WTC11 (cell line): ENCODE data around the gene SYNE4. TPM values are rescaled to one million over a fixed set of nuclear protein-coding genes. Genes with fewer than 3 reads are reported as not detected.

Experiments used
- ATAC-seq: fragments of 200-7000 bp; cut with Tn5 transposase; 2 replicates; pipeline ENCODE4 v1.10.0; 2021; ENCODE audit warnings: mild to moderate bottlenecking, moderate library complexity
- CTCF ChIA-PET: fragments of 300-600 bp; sonication (Branson Sonifier 250); formaldehyde crosslinking; loops from one replicate; lab custom pipeline; 2021; ENCODE audit warnings: antibody characterized with exemption; lab: Charles Lee
- POLR2A ChIA-PET: fragments of 350-600 bp; sonication (Branson Sonifier 250); formaldehyde crosslinking; loops from one replicate; lab custom pipeline; 2021; ENCODE audit warnings: antibody characterized with exemption; lab: Charles Lee
- DNase-seq: peaks from one replicate; pipeline ENCODE4 v3.0.0; 2021; ENCODE audit warnings: low spot score
- H3K27ac Mint-ChIP-seq: 2 replicates; pipeline ENCODE4 v1.8.0; 2021; ENCODE audit warnings: mixed read lengths
- H3K27me3 Mint-ChIP-seq: 2 replicates; pipeline ENCODE4 v1.8.0; 2021; ENCODE audit warnings: low read depth, mild to moderate bottlenecking, moderate library complexity, mixed read lengths
- H3K36me3 Mint-ChIP-seq: 2 replicates; pipeline ENCODE4 v1.8.0; 2021; ENCODE audit warnings: mixed read lengths
- H3K4me1 Mint-ChIP-seq: 2 replicates; pipeline ENCODE4 v1.8.0; 2022; ENCODE audit warnings: mixed read lengths
- H3K4me3 Mint-ChIP-seq: 2 replicates; pipeline ENCODE4 v1.8.0; 2021; ENCODE audit warnings: mild to moderate bottlenecking, moderate library complexity, mixed read lengths
- H3K9me3 Mint-ChIP-seq: 2 replicates; pipeline ENCODE4 v1.8.0; 2021; ENCODE audit warnings: mixed read lengths
- CBFB ChIP-seq: sonication (generic); formaldehyde crosslinking; IDR thresholded peaks from 2 replicates; pipeline ENCODE4 v1.8.1; 2022; ENCODE audit warnings: mild to moderate bottlenecking, low read depth, missing genetic modification reagents
- ETV6 ChIP-seq: sonication (generic); formaldehyde crosslinking; IDR thresholded peaks from 2 replicates; pipeline ENCODE4 v1.8.1; 2022; ENCODE audit warnings: mild to moderate bottlenecking, missing genetic modification reagents
- FOXK1 ChIP-seq: sonication (generic); formaldehyde crosslinking; IDR thresholded peaks from 2 replicates; pipeline ENCODE4 v1.8.0; 2022; ENCODE audit warnings: mild to moderate bottlenecking, moderate library complexity, missing genetic modification reagents
- FOXP1 ChIP-seq: sonication (generic); formaldehyde crosslinking; IDR thresholded peaks from 2 replicates; pipeline ENCODE4 v1.8.0; 2022; ENCODE audit warnings: missing genetic modification reagents, mild to moderate bottlenecking, moderate library complexity, borderline replicate concordance
- OVOL2 ChIP-seq: fragments of 250-450 bp; sonication (Bioruptor Pico); IDR thresholded peaks from 2 replicates; pipeline ENCODE4 v1.9.0; 2021; ENCODE audit warnings: mild to moderate bottlenecking, borderline replicate concordance
- SOX15 ChIP-seq: fragments of 250-450 bp; sonication (Bioruptor Pico); IDR thresholded peaks from 2 replicates; pipeline ENCODE4 v1.9.0; 2021; ENCODE audit warnings: mild to moderate bottlenecking
- SP1 ChIP-seq: sonication (generic); formaldehyde crosslinking; conservative IDR thresholded peaks from 2 replicates; pipeline ENCODE4 v1.8.1; 2022; ENCODE audit warnings: missing genetic modification reagents
- TP53 ChIP-seq: sonication (generic); formaldehyde crosslinking; IDR thresholded peaks from 2 replicates; pipeline ENCODE4 v1.8.1; 2023; ENCODE audit warnings: mild to moderate bottlenecking, missing genetic modification reagents
- ZNF121 ChIP-seq: sonication (generic); formaldehyde crosslinking; IDR thresholded peaks from 2 replicates; pipeline ENCODE4 v1.8.0; 2023; ENCODE audit warnings: missing genetic modification reagents
- ZNF671 ChIP-seq: fragments of 250-450 bp; sonication (Bioruptor Pico); IDR thresholded peaks from 2 replicates; pipeline ENCODE4 v1.8.0; 2021; ENCODE audit warnings: mild to moderate bottlenecking
- total RNA-seq: library from RNA; stranded (reverse); gene quantifications from 3 replicates; pipeline ENCODE4 v1.2.3, GENCODE V29; 2021
- TF ChIP-seq, protein P1 (sequence below): fragments of 250-450 bp; sonication (Bioruptor Pico); conservative IDR thresholded peaks from 2 replicates; pipeline ENCODE4 v1.9.0; 2021; ENCODE audit warnings: mild to moderate bottlenecking
- TF ChIP-seq, protein P2 (sequence below): sonication (generic); formaldehyde crosslinking; IDR thresholded peaks from 2 replicates; pipeline ENCODE4 v1.8.1; 2023; ENCODE audit warnings: mild to moderate bottlenecking, moderate library complexity, missing genetic modification reagents
- TF ChIP-seq, protein P3 (sequence below): sonication (generic); formaldehyde crosslinking; IDR thresholded peaks from 2 replicates; pipeline ENCODE4 v1.8.0; 2023; ENCODE audit warnings: mild to moderate bottlenecking, missing genetic modification reagents
- TF ChIP-seq, protein P4 (sequence below): sonication (generic); formaldehyde crosslinking; IDR thresholded peaks from 2 replicates; pipeline ENCODE4 v1.8.0; 2023; ENCODE audit warnings: missing genetic modification reagents
- TF ChIP-seq, protein P5 (sequence below): sonication (generic); formaldehyde crosslinking; IDR thresholded peaks from 2 replicates; pipeline ENCODE4 v1.8.0; 2022; ENCODE audit warnings: mild to moderate bottlenecking, missing genetic modification reagents
- TF ChIP-seq, protein P6 (sequence below): sonication (generic); formaldehyde crosslinking; IDR thresholded peaks from 2 replicates; pipeline ENCODE4 v1.8.1; 2022; ENCODE audit warnings: mild to moderate bottlenecking, moderate library complexity, missing genetic modification reagents
- TF ChIP-seq, protein P7 (sequence below): fragments of 250-450 bp; sonication (Bioruptor Pico); IDR thresholded peaks from 2 replicates; pipeline ENCODE4 v1.9.0; 2021; ENCODE audit warnings: mild to moderate bottlenecking

SYNE4 gene
- total RNA-seq, 1 experiment from 2014 or later: 17.6 TPM

DNA sequence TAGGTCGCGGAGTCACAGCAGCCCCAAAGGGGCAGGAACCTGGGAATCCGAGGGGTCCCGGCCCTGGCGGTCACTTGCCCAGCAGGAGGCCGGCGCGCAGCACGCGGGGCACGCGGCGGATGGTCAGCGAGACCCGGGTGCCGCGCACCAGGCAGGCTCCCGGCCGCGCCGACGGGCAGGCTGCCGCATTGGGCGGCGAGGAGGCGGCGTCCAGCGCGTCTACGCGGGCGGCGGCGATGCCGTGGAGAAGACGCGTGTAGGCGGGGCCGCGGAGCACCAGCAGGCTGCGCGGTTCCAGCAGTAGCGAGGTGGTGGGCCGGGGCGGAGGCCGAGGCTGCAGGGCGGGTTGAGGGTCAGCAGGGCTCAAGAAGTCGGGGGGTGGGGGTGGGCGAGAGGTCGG lies 607 bp upstream of the SYNE4 start:
- no peak for TF ChIP-seq SOX15 (CRISPR knock-in tag)
- TF ChIP-seq FOXP1: peak; percentile 66
- TF ChIP-seq OVOL2: no peak
- TF ChIP-seq, protein P1, sequence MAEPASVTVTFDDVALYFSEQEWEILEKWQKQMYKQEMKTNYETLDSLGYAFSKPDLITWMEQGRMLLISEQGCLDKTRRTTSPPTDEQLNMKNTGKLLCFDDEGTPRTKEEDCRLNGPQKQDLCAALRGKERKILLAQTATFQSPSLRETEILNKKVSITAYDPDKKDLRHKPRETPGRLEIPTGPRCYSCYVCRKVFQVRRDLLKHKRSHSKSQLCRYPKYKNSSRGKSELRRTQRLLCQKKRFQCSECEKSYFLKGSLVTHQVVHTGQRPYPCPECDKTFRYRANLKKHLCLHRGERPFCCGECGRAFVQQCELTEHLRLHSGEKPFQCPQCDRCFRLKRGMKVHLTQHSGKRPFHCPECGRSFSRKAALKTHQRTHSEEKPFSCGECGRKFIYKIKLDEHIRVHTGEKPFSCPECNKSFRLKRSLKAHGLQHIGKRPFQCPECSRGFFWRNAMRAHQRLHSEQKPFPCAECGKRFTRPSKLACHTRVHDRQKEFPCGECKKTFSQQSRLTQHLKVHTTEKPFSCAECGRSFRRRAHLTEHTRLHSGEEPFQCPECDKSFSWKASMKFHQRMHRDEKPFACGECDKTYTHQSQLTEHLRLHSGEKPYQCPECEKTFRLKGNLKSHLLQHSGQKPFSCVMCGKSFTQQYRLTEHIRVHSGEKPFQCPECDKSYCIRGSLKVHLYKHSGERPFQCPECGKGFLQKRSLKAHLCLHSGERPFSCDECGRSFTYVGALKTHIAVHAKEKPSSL (CRISPR knock-in tag): no peak
- no peak for TF ChIP-seq ZNF121 (CRISPR knock-in tag)
- TF ChIP-seq, protein P2, sequence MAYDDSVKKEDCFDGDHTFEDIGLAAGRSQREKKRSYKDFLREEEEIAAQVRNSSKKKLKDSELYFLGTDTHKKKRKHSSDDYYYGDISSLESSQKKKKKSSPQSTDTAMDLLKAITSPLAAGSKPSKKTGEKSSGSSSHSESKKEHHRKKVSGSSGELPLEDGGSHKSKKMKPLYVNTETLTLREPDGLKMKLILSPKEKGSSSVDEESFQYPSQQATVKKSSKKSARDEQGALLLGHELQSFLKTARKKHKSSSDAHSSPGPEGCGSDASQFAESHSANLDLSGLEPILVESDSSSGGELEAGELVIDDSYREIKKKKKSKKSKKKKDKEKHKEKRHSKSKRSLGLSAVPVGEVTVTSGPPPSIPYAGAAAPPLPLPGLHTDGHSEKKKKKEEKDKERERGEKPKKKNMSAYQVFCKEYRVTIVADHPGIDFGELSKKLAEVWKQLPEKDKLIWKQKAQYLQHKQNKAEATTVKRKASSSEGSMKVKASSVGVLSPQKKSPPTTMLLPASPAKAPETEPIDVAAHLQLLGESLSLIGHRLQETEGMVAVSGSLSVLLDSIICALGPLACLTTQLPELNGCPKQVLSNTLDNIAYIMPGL (CRISPR knock-in tag): peak; percentile 63; the same call in 1 of the 2 replicates
- TF ChIP-seq, protein P3, sequence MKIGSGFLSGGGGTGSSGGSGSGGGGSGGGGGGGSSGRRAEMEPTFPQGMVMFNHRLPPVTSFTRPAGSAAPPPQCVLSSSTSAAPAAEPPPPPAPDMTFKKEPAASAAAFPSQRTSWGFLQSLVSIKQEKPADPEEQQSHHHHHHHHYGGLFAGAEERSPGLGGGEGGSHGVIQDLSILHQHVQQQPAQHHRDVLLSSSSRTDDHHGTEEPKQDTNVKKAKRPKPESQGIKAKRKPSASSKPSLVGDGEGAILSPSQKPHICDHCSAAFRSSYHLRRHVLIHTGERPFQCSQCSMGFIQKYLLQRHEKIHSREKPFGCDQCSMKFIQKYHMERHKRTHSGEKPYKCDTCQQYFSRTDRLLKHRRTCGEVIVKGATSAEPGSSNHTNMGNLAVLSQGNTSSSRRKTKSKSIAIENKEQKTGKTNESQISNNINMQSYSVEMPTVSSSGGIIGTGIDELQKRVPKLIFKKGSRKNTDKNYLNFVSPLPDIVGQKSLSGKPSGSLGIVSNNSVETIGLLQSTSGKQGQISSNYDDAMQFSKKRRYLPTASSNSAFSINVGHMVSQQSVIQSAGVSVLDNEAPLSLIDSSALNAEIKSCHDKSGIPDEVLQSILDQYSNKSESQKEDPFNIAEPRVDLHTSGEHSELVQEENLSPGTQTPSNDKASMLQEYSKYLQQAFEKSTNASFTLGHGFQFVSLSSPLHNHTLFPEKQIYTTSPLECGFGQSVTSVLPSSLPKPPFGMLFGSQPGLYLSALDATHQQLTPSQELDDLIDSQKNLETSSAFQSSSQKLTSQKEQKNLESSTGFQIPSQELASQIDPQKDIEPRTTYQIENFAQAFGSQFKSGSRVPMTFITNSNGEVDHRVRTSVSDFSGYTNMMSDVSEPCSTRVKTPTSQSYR (CRISPR knock-in tag): no peak
- TF ChIP-seq SP1 (CRISPR knock-in tag): peak; percentile 42; the same call in 1 of the 2 replicates
- peak; percentile 68; the same call in 1 of the 2 replicates for TF ChIP-seq ETV6 (CRISPR knock-in tag)
- TF ChIP-seq, protein P4, sequence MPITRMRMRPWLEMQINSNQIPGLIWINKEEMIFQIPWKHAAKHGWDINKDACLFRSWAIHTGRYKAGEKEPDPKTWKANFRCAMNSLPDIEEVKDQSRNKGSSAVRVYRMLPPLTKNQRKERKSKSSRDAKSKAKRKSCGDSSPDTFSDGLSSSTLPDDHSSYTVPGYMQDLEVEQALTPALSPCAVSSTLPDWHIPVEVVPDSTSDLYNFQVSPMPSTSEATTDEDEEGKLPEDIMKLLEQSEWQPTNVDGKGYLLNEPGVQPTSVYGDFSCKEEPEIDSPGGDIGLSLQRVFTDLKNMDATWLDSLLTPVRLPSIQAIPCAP: peak; percentile 41; the same call in 1 of the 2 replicates
- TF ChIP-seq, protein P5, sequence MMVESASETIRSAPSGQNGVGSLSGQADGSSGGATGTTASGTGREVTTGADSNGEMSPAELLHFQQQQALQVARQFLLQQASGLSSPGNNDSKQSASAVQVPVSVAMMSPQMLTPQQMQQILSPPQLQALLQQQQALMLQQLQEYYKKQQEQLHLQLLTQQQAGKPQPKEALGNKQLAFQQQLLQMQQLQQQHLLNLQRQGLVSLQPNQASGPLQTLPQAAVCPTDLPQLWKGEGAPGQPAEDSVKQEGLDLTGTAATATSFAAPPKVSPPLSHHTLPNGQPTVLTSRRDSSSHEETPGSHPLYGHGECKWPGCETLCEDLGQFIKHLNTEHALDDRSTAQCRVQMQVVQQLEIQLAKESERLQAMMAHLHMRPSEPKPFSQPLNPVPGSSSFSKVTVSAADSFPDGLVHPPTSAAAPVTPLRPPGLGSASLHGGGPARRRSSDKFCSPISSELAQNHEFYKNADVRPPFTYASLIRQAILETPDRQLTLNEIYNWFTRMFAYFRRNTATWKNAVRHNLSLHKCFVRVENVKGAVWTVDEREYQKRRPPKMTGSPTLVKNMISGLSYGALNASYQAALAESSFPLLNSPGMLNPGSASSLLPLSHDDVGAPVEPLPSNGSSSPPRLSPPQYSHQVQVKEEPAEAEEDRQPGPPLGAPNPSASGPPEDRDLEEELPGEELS: peak; percentile 32; the same call in 1 of the 2 replicates
- TF ChIP-seq, protein P6, sequence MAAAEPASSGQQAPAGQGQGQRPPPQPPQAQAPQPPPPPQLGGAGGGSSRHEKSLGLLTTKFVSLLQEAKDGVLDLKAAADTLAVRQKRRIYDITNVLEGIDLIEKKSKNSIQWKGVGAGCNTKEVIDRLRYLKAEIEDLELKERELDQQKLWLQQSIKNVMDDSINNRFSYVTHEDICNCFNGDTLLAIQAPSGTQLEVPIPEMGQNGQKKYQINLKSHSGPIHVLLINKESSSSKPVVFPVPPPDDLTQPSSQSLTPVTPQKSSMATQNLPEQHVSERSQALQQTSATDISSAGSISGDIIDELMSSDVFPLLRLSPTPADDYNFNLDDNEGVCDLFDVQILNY: peak; percentile 67; the same call in 1 of the 2 replicates
- TF ChIP-seq TP53 (CRISPR knock-in tag): 0 out of 2 replicates have a peak, but pooled peaks have one; percentile 30
- 0 out of 2 replicates have a peak, but pooled peaks have one; percentile 58 for TF ChIP-seq CBFB (CRISPR knock-in tag)
- TF ChIP-seq, protein P7, sequence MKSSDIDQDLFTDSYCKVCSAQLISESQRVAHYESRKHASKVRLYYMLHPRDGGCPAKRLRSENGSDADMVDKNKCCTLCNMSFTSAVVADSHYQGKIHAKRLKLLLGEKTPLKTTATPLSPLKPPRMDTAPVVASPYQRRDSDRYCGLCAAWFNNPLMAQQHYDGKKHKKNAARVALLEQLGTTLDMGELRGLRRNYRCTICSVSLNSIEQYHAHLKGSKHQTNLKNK (CRISPR knock-in tag): no peak
- no peak for TF ChIP-seq ZNF671 (CRISPR knock-in tag)
- TF ChIP-seq FOXK1 (CRISPR knock-in tag): peak; percentile 55
- TF ChIP-seq, all 79 proteins: peak for 10
- Mint-ChIP-seq H3K27ac (peak overlapping the region; percentile 49; the same call in 1 of the 2 replicates), H3K27me3 (peaks cover 16% of the 10 kb centered on the region), H3K4me3 (peak overlapping the region; percentile 91), H3K4me1 (peaks cover 26% of the 10 kb centered on the region), H3K9me3 (no peaks in the 10 kb centered on the region), H3K36me3 (peaks cover 15% of the 10 kb centered on the region)
- ATAC-seq (peak; percentile 10), DNase-seq (peak; percentile 74)
- ChIA-PET CTCF (interaction anchor here (0.6 to 2.0 kb wide), 11 partner anchors 11 to 265 kb away, joined by 3 to 13 read pairs (median 4); partner anchors contain the start of gene THAP8), POLR2A (interaction anchor here (1.0 to 2.7 kb wide), 5 partner anchors 11 to 269 kb away, joined by 3 to 18 read pairs (median 4); partner anchors contain the start of genes SDHAF1 and THAP8)
